PC-3 (cell line): Measurements from ENCODE around the gene KCTD10. TPM values are rescaled to one million over a fixed set of nuclear protein-coding genes. Genes with fewer than 3 reads are reported as not detected.

Experiments used
- ATAC-seq: fragments of 200-7000 bp; cut with Tn5 transposase; 2 replicates; pipeline ENCODE4 v1.9.1; 2020; ENCODE audit warnings: mild to moderate bottlenecking, moderate library complexity
- BruUV-seq: library from RNA; stranded (reverse); fragments of 400-500 nt; replicated peaks from 2 replicates; lab custom pipeline; 2021; lab: Mats Ljungman, UMichigan
- CTCF ChIA-PET: fragments of 300-600 bp; sonication (Branson Sonifier 250); formaldehyde crosslinking; loops from one replicate; lab custom pipeline; 2022; ENCODE audit warnings: antibody characterized with exemption; lab: Charles Lee
- POLR2A ChIA-PET: fragments of 300-600 bp; sonication (Branson Sonifier 250); formaldehyde crosslinking; loops from one replicate; lab custom pipeline; 2022; ENCODE audit warnings: antibody characterized with exemption; ENCODE audit not compliant: unreplicated experiment; lab: Charles Lee
- DNase-seq: peaks from one replicate; pipeline ENCODE4 v3.0.0-alpha.2; 2015
- H2AFZ ChIP-seq: fragments of 300-600 bp; sonication (generic); 2 replicates; pipeline ENCODE4 v1.6.0; 2016; ENCODE audit warnings: antibody characterized with exemption, low read length
- H3F3A ChIP-seq: fragments of 300-600 bp; sonication (generic); one replicate; pipeline ENCODE4 v1.6.0; 2017; ENCODE audit warnings: antibody characterized with exemption, low read length, control low read depth, mild to moderate bottlenecking; ENCODE audit not compliant: unreplicated experiment
- H3K27ac ChIP-seq: fragments of 300-600 bp; sonication (generic); 2 replicates; pipeline ENCODE4 v1.5.1; 2016; ENCODE audit warnings: mild to moderate bottlenecking, low read length
- H3K27me3 ChIP-seq: fragments of 300-600 bp; sonication (generic); 2 replicates; pipeline ENCODE4 v1.6.1; 2016; ENCODE audit warnings: low read length, mixed read lengths
- H3K36me3 ChIP-seq: fragments of 300-600 bp; sonication (generic); 2 replicates; pipeline ENCODE4 v1.6.1; 2016; ENCODE audit warnings: low read depth, mixed run types, low read length, mixed read lengths
- H3K4me1 ChIP-seq: fragments of 300-600 bp; sonication (generic); 2 replicates; pipeline ENCODE4 v1.5.1; 2016; ENCODE audit warnings: low read length; ENCODE audit not compliant: insufficient read depth
- H3K4me2 ChIP-seq: fragments of 300-600 bp; sonication (generic); 2 replicates; pipeline ENCODE4 v1.6.0; 2016; ENCODE audit warnings: low read length
- H3K4me3 ChIP-seq: fragments of 300-600 bp; sonication (generic); 2 replicates; pipeline ENCODE4 v1.5.1; 2016; ENCODE audit warnings: mild to moderate bottlenecking, low read length, mixed read lengths
- H3K79me2 ChIP-seq: fragments of 300-600 bp; sonication (generic); 2 replicates; pipeline ENCODE4 v1.6.1; 2017; ENCODE audit warnings: low read length, mixed read lengths
- H3K9ac ChIP-seq: fragments of 300-600 bp; sonication (generic); 2 replicates; pipeline ENCODE4 v1.6.0; 2016; ENCODE audit warnings: mild to moderate bottlenecking, low read length
- H3K9me2 ChIP-seq: fragments of 300-600 bp; sonication (generic); replicated peaks from 2 replicates; pipeline ENCODE4 v1.6.1; 2016; ENCODE audit warnings: mixed run types, low read length, mixed read lengths
- H3K9me3 ChIP-seq: fragments of 300-600 bp; sonication (generic); 2 replicates; pipeline ENCODE4 v1.6.1; 2016; ENCODE audit warnings: low read length, mixed read lengths
- H4K20me1 ChIP-seq: fragments of 300-600 bp; sonication (generic); 2 replicates; pipeline ENCODE4 v1.6.1; 2016; ENCODE audit warnings: low read length, mixed read lengths
- CTCF ChIP-seq: fragments of 300-600 bp; sonication (generic); conservative IDR thresholded peaks from 2 replicates; pipeline ENCODE4 v1.5.1; 2017; ENCODE audit warnings: antibody characterized with exemption, low read depth, mild to moderate bottlenecking, low read length
- EZH2 ChIP-seq: fragments of 300-600 bp; sonication (generic); IDR thresholded peaks from one replicate; pipeline ENCODE4 v1.6.1; 2017; ENCODE audit warnings: antibody characterized with exemption, mild to moderate bottlenecking, low read length; ENCODE audit not compliant: unreplicated experiment
- EZH2phosphoT487 ChIP-seq: fragments of 300-600 bp; sonication (generic); IDR thresholded peaks from 2 replicates; pipeline ENCODE4 v1.6.1; 2018; ENCODE audit warnings: mild to moderate bottlenecking, antibody characterized with exemption, low read length, borderline replicate concordance
- intact Hi-C: fragments of 100-400 bp; cut with micrococcal nuclease; formaldehyde crosslinking; loops from 2 replicates; pipeline ENCODE4 v1.9.0; 2023
- total RNA-seq: library from RNA; depleted of rRNA; stranded (reverse); fragments of >200 nt; gene quantifications from 2 replicates; pipeline ENCODE4 v1.2.3, GENCODE V29; 2014

The KCTD10 gene
- total RNA-seq, 1 experiment from 2014 or later = 42.3 TPM

GRCh38 chr12:109496306-109496705 lies 19.2 kb upstream of the KCTD10 start:
- intact Hi-C loops = no loop called here
- no peaks in the 10 kb centered on the region for H3K79me2 ChIP-seq
- TF ChIP-seq EZH2phosphoT487 = no peak
- TF ChIP-seq EZH2 = no peak
- no peak for TF ChIP-seq CTCF
- no peak overlapping the region for H2AFZ ChIP-seq
- H3K9ac ChIP-seq = no peak overlapping the region
- no peaks in the 10 kb centered on the region for H3K9me3 ChIP-seq
- POLR2A ChIA-PET = no interaction called here
- no peaks in the 10 kb centered on the region for H3K4me1 ChIP-seq
- no peaks in the 10 kb centered on the region for H4K20me1 ChIP-seq
- no peak for DNase-seq
- H3K4me2 ChIP-seq = no peak overlapping the region
- CTCF ChIA-PET = no interaction called here
- no peak overlapping the region for H3K4me3 ChIP-seq
- peaks cover 40% of the 10 kb centered on the region for H3K36me3 ChIP-seq
- no peaks in the 10 kb centered on the region for H3F3A ChIP-seq
- H3K9me2 ChIP-seq = no peaks in the 10 kb centered on the region
- ATAC-seq = no peak
- no peak overlapping the region for H3K27ac ChIP-seq
- BruUV-seq = no TSS peak
- no peaks in the 10 kb centered on the region for H3K27me3 ChIP-seq

GRCh38 chr12:109495012-109495411 lies 17.9 kb upstream of the KCTD10 start:
- Histone ChIP-seq H3K9me3 (no peaks in the 10 kb centered on the region), H3K27me3 (no peaks in the 10 kb centered on the region), H4K20me1 (no peaks in the 10 kb centered on the region), H3K27ac (no peak overlapping the region), H3K4me3 (no peak overlapping the region), H3K79me2 (no peaks in the 10 kb centered on the region), H3K36me3 (peaks cover 46% of the 10 kb centered on the region), H3F3A (no peaks in the 10 kb centered on the region), H3K4me1 (no peaks in the 10 kb centered on the region), H3K9me2 (no peaks in the 10 kb centered on the region), H2AFZ (no peak overlapping the region), H3K9ac (no peak overlapping the region), H3K4me2 (no peak overlapping the region)
- BruUV-seq = no TSS peak
- CTCF ChIA-PET = interaction anchor here (0.6 to 1.7 kb wide), 3 partner anchors 9 to 67 kb away, joined by 3 to 8 read pairs (median 3); no protein-coding TSS in a partner anchor
- intact Hi-C loops = no loop called here
- POLR2A ChIA-PET = no interaction called here
- ATAC-seq = no peak
- no peak for TF ChIP-seq EZH2
- no peak for TF ChIP-seq CTCF
- no peak for TF ChIP-seq EZH2phosphoT487
- DNase-seq = no peak

GRCh38 chr12:109494348-109494881 lies 17.3 kb upstream of the KCTD10 start:
- H4K20me1 ChIP-seq = no peaks in the 10 kb centered on the region
- no peaks in the 10 kb centered on the region for H3K4me1 ChIP-seq
- intact Hi-C loops = loop anchor here (5.0 kb wide), 1 partner anchor 62 kb away; no protein-coding TSS in a partner anchor
- ChIA-PET POLR2A (no interaction called here), CTCF (interaction anchor here (0.6 to 1.7 kb wide), 3 partner anchors 9 to 66 kb away, joined by 3 to 8 read pairs (median 3); no protein-coding TSS in a partner anchor)
- H3K9me3 ChIP-seq = no peaks in the 10 kb centered on the region
- H3K4me2 ChIP-seq = no peak overlapping the region
- peaks cover 44% of the 10 kb centered on the region for H3K36me3 ChIP-seq
- ATAC-seq = peak; percentile 93
- no peaks in the 10 kb centered on the region for H3K79me2 ChIP-seq
- H3K4me3 ChIP-seq = no peak overlapping the region
- no peaks in the 10 kb centered on the region for H3K9me2 ChIP-seq
- BruUV-seq = no TSS peak
- H3K9ac ChIP-seq = no peak overlapping the region
- no peaks in the 10 kb centered on the region for H3F3A ChIP-seq
- no peak overlapping the region for H3K27ac ChIP-seq
- TF ChIP-seq EZH2phosphoT487 (no peak), CTCF (no peak), EZH2 (no peak)
- no peak overlapping the region for H2AFZ ChIP-seq
- DNase-seq = peak; percentile 56
- no peaks in the 10 kb centered on the region for H3K27me3 ChIP-seq
